ENCODE results near the gene NAT16. TPM values are rescaled to one million over a fixed set of nuclear protein-coding genes. Genes with fewer than 3 reads are reported as not detected.

NAT16 gene
- total and polyA plus RNA-seq, 2 donors (not counting 1 experiment from before 2014, with no cell fraction given), result not detected

GRCh38 chr7:101201695-101202602 lies 21.9 kb upstream of the NAT16 start:
- TF ChIP-seq CTCF (IDR thresholded peaks at IDR 0.05), result no peak
- no peak for TF ChIP-seq EZH2 (IDR thresholded peaks at IDR 0.05; ENCODE audit: borderline replicate concordance, insufficient read depth, low read depth, low read length, poor library complexity, severe bottlenecking)
- H3K4me2 ChIP-seq (replicated peaks; ENCODE audit: low read depth, low read length, poor library complexity, severe bottlenecking), result peak overlapping the region; percentile 73
- intact Hi-C loops (cut with micrococcal nuclease), result no loop called here
- Mint-ChIP-seq H3K4me3 (peak overlapping the region; percentile 54), H3K9me3 (ENCODE audit: insufficient read depth) (no peaks in the 10 kb centered on the region), H3K4me1 (peaks cover 23% of the 10 kb centered on the region), H3K27me3 (peaks cover 24% of the 10 kb centered on the region), H3K27ac (no peak overlapping the region)
- H3K27me3 ChIP-seq (replicated peaks in 1 of 4; ENCODE audit: control extremely low read depth in 1 of 4, control insufficient read depth in 3 of 4, insufficient read depth in 4 of 4, low read length in 3 of 4), result peaks cover 0 to 39% (median 16%) of the 10 kb centered on the region in 4 experiments
- peak overlapping the region; percentile 35 for H3K9ac ChIP-seq (ENCODE audit: low read length)
- H3K79me2 ChIP-seq (ENCODE audit: control insufficient read depth, insufficient read depth, low read length), result no peaks in the 10 kb centered on the region
- H3K36me3 ChIP-seq (replicated peaks in 1 of 2; ENCODE audit: control extremely low read depth in 1 of 2, control insufficient read depth in 1 of 2, extremely low read depth in 1 of 2, insufficient read depth in 2 of 2, low read length in 1 of 2), result no peaks in the 10 kb centered on the region
- H2AFZ ChIP-seq (ENCODE audit: insufficient read depth, low read depth, low read length, poor library complexity, severe bottlenecking), result peak overlapping the region; percentile 58
- CTCF ChIA-PET, result interaction anchor here (1.0 to 2.8 kb wide), 2 partner anchors 58 to 81 kb away, joined by 4 to 10 read pairs; no protein-coding TSS in a partner anchor
- ATAC-seq (ENCODE audit: low read depth), result peak; percentile 56
- peak; percentile 62 for DNase-seq
- 12% methylated on average over 71 of the region's 75 CpGs for WGBS (ENCODE audit: insufficient coverage)
- H3K9me3 ChIP-seq (ENCODE audit: control extremely low read depth in 1 of 3, control insufficient read depth in 2 of 3, insufficient read depth in 1 of 3, low read length in 2 of 3), result peaks cover 0 to 19% (median 0%) of the 10 kb centered on the region in 3 donors
- peaks cover 18 to 27% of the 10 kb centered on the region in 2 donors for H3K4me1 ChIP-seq (ENCODE audit: control insufficient read depth in 2 of 2, insufficient read depth in 2 of 2, low read length in 2 of 2)
- no peaks in the 10 kb centered on the region for H4K20me1 ChIP-seq (ENCODE audit: control insufficient read depth, insufficient read depth, low read length, poor library complexity, severe bottlenecking)
- H3K4me3 ChIP-seq (ENCODE audit: control extremely low read depth in 1 of 5, extremely low read depth in 1 of 5, insufficient read depth in 1 of 5, low read depth in 2 of 5, low read length in 4 of 5), result peak overlapping the region in 3 of 5 experiments; percentile 11 to 39 (median 21)
- H3K27ac ChIP-seq (ENCODE audit: low read length in 2 of 2), result no peak overlapping the region
- POLR2A ChIA-PET, result no interaction called here

Measured in B cell (primary cell).